Endothelial cell of umbilical vein (primary cell): ENCODE results near the gene SPEF2.

Source experiments
- CTCF ChIP-seq, 2 donors: IDR thresholded peaks; 1 replicate in 1 of 2; 2 replicates in 1 of 2; pipeline ENCODE4 v1.5.1; 2011; ENCODE audit warnings: low read length in 2 of 2, mild to moderate bottlenecking in 2 of 2, moderate library complexity in 2 of 2, control low read depth in 1 of 2, inconsistent platforms in 1 of 2, low read depth in 1 of 2; ENCODE audit not compliant: insufficient read depth in 1 of 2; ENCODE audit errors: extremely low read depth in 1 of 2
- POLR2A ChIP-seq: IDR thresholded peaks from 2 replicates; pipeline ENCODE4 v1.6.1; 2012; ENCODE audit warnings: low read depth, mild to moderate bottlenecking, control low read depth, low read length

DNA sequence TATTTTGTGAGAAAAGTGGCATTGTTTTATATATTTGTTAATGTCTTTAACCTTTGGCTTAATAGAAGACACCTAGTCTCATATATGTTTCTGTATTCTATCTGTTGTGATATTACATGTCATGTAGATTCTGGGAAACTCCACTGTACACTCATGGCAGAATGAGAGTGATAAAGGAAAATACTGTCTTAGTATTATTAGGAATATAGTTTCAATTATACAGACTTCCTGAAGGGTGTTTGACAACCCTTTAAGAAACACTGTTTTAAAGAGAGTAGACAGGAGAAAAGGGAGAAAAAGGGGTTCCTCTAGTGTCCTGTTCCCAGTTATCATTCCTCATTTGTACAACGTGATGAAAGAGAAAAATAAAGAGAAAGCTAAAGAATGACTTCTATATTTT, 42.1 kb upstream of the SPEF2 start:
- no peak for TF ChIP-seq CTCF (IDR thresholded peaks at IDR 0.05; ENCODE audit: extremely low read depth in 1 of 2, insufficient read depth in 1 of 2, low read depth in 1 of 2, low read length in 2 of 2)
- TF ChIP-seq POLR2A = no peak
